ENCODE results near the gene CXCL5. TPM values are rescaled to one million over a fixed set of nuclear protein-coding genes. Genes with fewer than 3 reads are reported as not detected.

The CXCL5 gene
- total and polyA plus RNA-seq, 4 donors: 0.03 to 0.33 (median 0.14) TPM; not detected in 1

GRCh38 chr4:74038425-74039314 lies 40.2 kb upstream of the CXCL5 start, which contains the start of gene CXCL3:
CXCL3 (minus strand) TSS chr4:74038689; CDS start chr4:74038611, 78 bp downstream.
- H3K36me3 ChIP-seq (ENCODE audit: control insufficient read depth in 4 of 4, insufficient read depth in 3 of 4, low read depth in 1 of 4, low read length in 3 of 4): no peaks in the 10 kb centered on the region
- H3K9me3 ChIP-seq (ENCODE audit: control insufficient read depth in 4 of 4, low read length in 3 of 4): no peaks in the 10 kb centered on the region
- WGBS: under 1% methylated on average over 60 of the region's 64 CpGs
- peak; percentile 52 for DNase-seq (ENCODE audit: low spot score)
- no peak for TF ChIP-seq CTCF (IDR thresholded peaks at IDR 0.05; ENCODE audit: low read depth, low read length, missing input control)
- peak; percentile 29 for TF ChIP-seq MAX (IDR thresholded peaks at IDR 0.05)
- no peak for TF ChIP-seq ATF3 (IDR thresholded peaks at IDR 0.05)
- no peak for TF ChIP-seq RXRA (IDR thresholded peaks at IDR 0.05)
- no peak for TF ChIP-seq ZBTB33 (IDR thresholded peaks at IDR 0.05)
- TF ChIP-seq FOXA2 (IDR thresholded peaks at IDR 0.05): no peak
- peak; percentile 18 for TF ChIP-seq NR2F2 (IDR thresholded peaks at IDR 0.05)
- no peak for TF ChIP-seq HNF4G (IDR thresholded peaks at IDR 0.05)
- no peak for TF ChIP-seq GABPA (IDR thresholded peaks at IDR 0.05 in 1 of 2, conservative IDR thresholded peaks at IDR 0.05 in 1 of 2)
- no peak for TF ChIP-seq YY1 (IDR thresholded peaks at IDR 0.05)
- no peak for TF ChIP-seq JUND (IDR thresholded peaks at IDR 0.05)
- peak in 1 of 2 donors; percentile 24 for TF ChIP-seq EGR1 (IDR thresholded peaks at IDR 0.05; ENCODE audit: low read depth in 2 of 2)
- TF ChIP-seq REST (IDR thresholded peaks at IDR 0.05): no peak
- no peak for TF ChIP-seq SP1 (IDR thresholded peaks at IDR 0.05)
- no peak for TF ChIP-seq HNF4A (conservative IDR thresholded peaks at IDR 0.05)
- no peak for TF ChIP-seq TAF1 (conservative IDR thresholded peaks at IDR 0.05)
- no peak for TF ChIP-seq RAD21 (IDR thresholded peaks at IDR 0.05)
- TF ChIP-seq FOXA1 (IDR thresholded peaks at IDR 0.05): no peak
- H3K4me3 ChIP-seq (ENCODE audit: low read depth in 1 of 3, low read length in 3 of 3): peak within 1 kb of the TSS; percentile 88 to 98 (median 90)
- H3K4me1 ChIP-seq (ENCODE audit: control insufficient read depth in 4 of 4, insufficient read depth in 4 of 4, low read length in 3 of 4): peaks cover 0 to 14% (median 3%) of the 10 kb centered on the region in 4 donors
- H3K27me3 ChIP-seq (ENCODE audit: control insufficient read depth in 4 of 4, insufficient read depth in 4 of 4, low read length in 3 of 4): no peaks in the 10 kb centered on the region
- peak within 1 kb of the TSS; percentile 79 to 95 for H3K9ac ChIP-seq (ENCODE audit: low read depth in 1 of 2, low read length in 2 of 2)
- peak within 1 kb of the TSS; percentile 51 to 58 for H3K27ac ChIP-seq (ENCODE audit: low read depth in 1 of 2, low read length in 2 of 2)
